Panc1 (cell line): ENCODE data around the gene ZKSCAN5. TPM values are rescaled to one million over a fixed set of nuclear protein-coding genes. Genes with fewer than 3 reads are reported as not detected.
"Not testable (repeated sequence)": the region's sequence is repeated elsewhere in the genome, so short reads cannot be mapped to it uniquely, and the experiment has no call there.

Experiments
- ATAC-seq: fragments of 200-7000 bp; cut with Tn5 transposase; 2 replicates; pipeline ENCODE4 v1.9.1; 2020; ENCODE audit warnings: mild to moderate bottlenecking, moderate library complexity
- BruUV-seq: library from RNA; stranded (reverse); fragments of 400-500 nt; replicated peaks from 2 replicates; lab custom pipeline; 2021; lab: Mats Ljungman, UMichigan
- CTCF ChIA-PET: fragments of 300-600 bp; sonication (Branson Sonifier 250); formaldehyde crosslinking; loops from one replicate; lab custom pipeline; 2022; ENCODE audit warnings: antibody characterized with exemption; lab: Charles Lee
- POLR2A ChIA-PET: fragments of 300-600 bp; sonication (Branson Sonifier 250); formaldehyde crosslinking; loops from one replicate; lab custom pipeline; 2022; ENCODE audit warnings: antibody characterized with exemption; lab: Charles Lee
- DNase-seq: peaks from one replicate; pipeline ENCODE4 v3.0.0-alpha.2; 2010; ENCODE audit warnings: low read depth, low spot score
- H3K27ac ChIP-seq: 2 replicates; pipeline ENCODE4 v1.5.1; 2011; ENCODE audit warnings: mild to moderate bottlenecking, low read length, inconsistent platforms
- H3K27me3 ChIP-seq: fragments of 200-500 bp; sonication (Bioruptor generic); 2 replicates; pipeline ENCODE4 v1.6.0; 2014; ENCODE audit warnings: low read length, inconsistent platforms; ENCODE audit not compliant: control insufficient read depth, insufficient read depth
- H3K36me3 ChIP-seq: fragments of 200-500 bp; sonication (Bioruptor generic); 2 replicates; pipeline ENCODE4 v1.5.1; 2014; ENCODE audit warnings: inconsistent platforms, mild to moderate bottlenecking, low read length, moderate library complexity; ENCODE audit not compliant: control insufficient read depth, insufficient read depth
- H3K4me1 ChIP-seq: 2 replicates; pipeline ENCODE4 v1.5.1; 2011; ENCODE audit warnings: inconsistent platforms, mild to moderate bottlenecking, low read length, moderate library complexity; ENCODE audit not compliant: control insufficient read depth, insufficient read depth
- H3K4me3 ChIP-seq, 2 experiments: 2 replicates each; pipeline ENCODE4 v1.5.1; 2011 to 2012; ENCODE audit warnings: low read depth in 2 of 2, low read length in 2 of 2, mild to moderate bottlenecking in 2 of 2, inconsistent platforms in 1 of 2, moderate library complexity in 1 of 2
- H3K9me3 ChIP-seq: fragments of 200-500 bp; sonication (Bioruptor generic); 2 replicates; pipeline ENCODE4 v1.5.1; 2014; ENCODE audit warnings: low read depth, mild to moderate bottlenecking, inconsistent platforms, low read length, moderate library complexity; ENCODE audit not compliant: control insufficient read depth, insufficient read depth
- CTCF ChIP-seq: fragments of 450-650 bp; IDR thresholded peaks from 2 replicates; pipeline ENCODE4 v1.5.1; 2017; ENCODE audit warnings: mild to moderate bottlenecking
- POLR2AphosphoS5 ChIP-seq: IDR thresholded peaks from 2 replicates; pipeline ENCODE4 v1.6.1; 2012; ENCODE audit warnings: mild to moderate bottlenecking, low read depth, low read length, moderate library complexity
- TCF7L2 ChIP-seq: IDR thresholded peaks from 2 replicates; pipeline ENCODE4 v1.6.1; 2011; ENCODE audit warnings: mild to moderate bottlenecking, low read depth, low read length, inconsistent platforms
- in situ Hi-C: cut with HindIII; loops from 2 replicates; pipeline ENCODE4 v1.10.0; 2016; ENCODE audit warnings: low sequenced_read_pairs, low pct_unique_long_range_greater_than_20kb
- intact Hi-C: fragments of 100-400 bp; cut with micrococcal nuclease; formaldehyde crosslinking; loops from one replicate; pipeline ENCODE4 v1.10.0; 2022; ENCODE audit not compliant: unreplicated experiment
- total RNA-seq: library from RNA; stranded (reverse); gene quantifications from one replicate; pipeline ENCODE4 v1.2.1, GENCODE V29; 2021; ENCODE audit not compliant: unreplicated experiment
- TF ChIP-seq, protein P1 (sequence below), 2 experiments: IDR thresholded peaks; 2 replicates each; pipeline ENCODE4 v1.6.1; 2011 to 2012; ENCODE audit warnings: low read depth in 2 of 2, control low read depth in 1 of 2, low read length in 1 of 2, mild to moderate bottlenecking in 1 of 2, moderate library complexity in 1 of 2; ENCODE audit not compliant: insufficient read depth in 1 of 2

ZKSCAN5 gene
- total RNA-seq, 1 experiment from 2014 or later, result 17.5 TPM

DNA sequence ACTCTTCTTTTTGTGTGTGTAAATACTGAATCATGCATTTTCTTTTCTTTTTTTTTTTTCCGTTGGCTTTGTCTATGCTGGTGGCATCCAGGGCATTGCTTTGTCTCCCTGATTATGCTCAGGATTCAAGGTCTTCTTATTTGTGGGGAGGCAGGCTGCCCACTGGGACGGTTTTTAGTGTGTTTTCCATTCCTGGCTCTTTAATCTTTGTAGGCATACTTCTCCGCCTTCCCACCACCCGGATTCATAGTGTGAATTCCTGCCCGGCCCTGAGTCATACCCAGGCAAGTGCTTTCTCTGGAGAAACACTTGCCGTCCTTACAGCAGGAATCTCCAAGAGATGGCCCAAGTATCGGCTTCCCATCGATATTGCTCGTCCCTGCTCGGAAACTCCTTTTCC lies 59.2 kb downstream of the ZKSCAN5 start:
- intact Hi-C loops (no loop called here), in situ Hi-C loops (no loop called here)
- Histone ChIP-seq H3K27me3 (no peaks in the 10 kb centered on the region), H3K27ac (peak overlapping the region; percentile 24; the same call in 1 of the 2 replicates), H3K9me3 (no peaks in the 10 kb centered on the region), H3K36me3 (peaks cover 37% of the 10 kb centered on the region), H3K4me1 (peaks cover 25% of the 10 kb centered on the region), H3K4me3 (no peak overlapping the region)
- POLR2A ChIA-PET, result no interaction called here
- CTCF ChIA-PET, result no interaction called here
- TF ChIP-seq TCF7L2 (no peak), CTCF (no peak)
- BruUV-seq, result no TSS peak
- ATAC-seq (no peak), DNase-seq (no peak)

GRCh38 chr7:99568770-99569169 lies 64.3 kb downstream of the ZKSCAN5 start:
- H3K36me3 ChIP-seq, result peaks cover 47% of the 10 kb centered on the region
- CTCF ChIA-PET, H3K9me3 ChIP-seq, DNase-seq, H3K27me3 ChIP-seq, H3K4me1 ChIP-seq, in situ Hi-C loops, intact Hi-C loops, BruUV-seq, ATAC-seq, H3K27ac ChIP-seq, H3K4me3 ChIP-seq, POLR2A ChIA-PET: not testable (repeated sequence)

DNA sequence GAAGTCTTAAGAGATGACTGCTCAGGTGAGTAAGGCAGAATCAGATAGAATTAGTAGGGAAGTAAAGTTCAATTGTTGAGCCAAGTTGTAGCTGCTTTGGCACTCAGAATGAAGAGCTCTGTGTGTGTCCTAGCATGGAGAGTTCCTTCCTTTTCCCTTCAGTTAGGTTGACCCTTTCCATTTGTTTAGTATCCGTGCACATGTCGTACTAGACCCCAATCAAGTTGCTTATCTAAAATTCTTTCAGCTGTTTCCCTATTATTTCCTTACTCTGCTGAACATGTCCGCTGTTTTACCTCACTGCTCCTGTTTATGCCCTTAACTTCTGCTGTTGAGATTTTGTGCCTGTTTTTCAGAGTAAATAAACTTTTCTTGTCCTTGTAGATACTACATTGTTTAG lies 67.3 kb downstream of the ZKSCAN5 start:
- in situ Hi-C loops (no loop called here), intact Hi-C loops (no loop called here)
- DNase-seq, result no peak
- POLR2A ChIA-PET, result no interaction called here
- CTCF ChIA-PET, result no interaction called here
- Histone ChIP-seq H3K4me3 (no peak overlapping the region), H3K27me3 (no peaks in the 10 kb centered on the region), H3K36me3 (peaks cover 31% of the 10 kb centered on the region), H3K9me3 (no peaks in the 10 kb centered on the region), H3K27ac (no peak overlapping the region), H3K4me1 (no peaks in the 10 kb centered on the region)
- TF ChIP-seq TCF7L2 (no peak), POLR2AphosphoS5 (no peak), CTCF (no peak)
- TF ChIP-seq, protein P1, sequence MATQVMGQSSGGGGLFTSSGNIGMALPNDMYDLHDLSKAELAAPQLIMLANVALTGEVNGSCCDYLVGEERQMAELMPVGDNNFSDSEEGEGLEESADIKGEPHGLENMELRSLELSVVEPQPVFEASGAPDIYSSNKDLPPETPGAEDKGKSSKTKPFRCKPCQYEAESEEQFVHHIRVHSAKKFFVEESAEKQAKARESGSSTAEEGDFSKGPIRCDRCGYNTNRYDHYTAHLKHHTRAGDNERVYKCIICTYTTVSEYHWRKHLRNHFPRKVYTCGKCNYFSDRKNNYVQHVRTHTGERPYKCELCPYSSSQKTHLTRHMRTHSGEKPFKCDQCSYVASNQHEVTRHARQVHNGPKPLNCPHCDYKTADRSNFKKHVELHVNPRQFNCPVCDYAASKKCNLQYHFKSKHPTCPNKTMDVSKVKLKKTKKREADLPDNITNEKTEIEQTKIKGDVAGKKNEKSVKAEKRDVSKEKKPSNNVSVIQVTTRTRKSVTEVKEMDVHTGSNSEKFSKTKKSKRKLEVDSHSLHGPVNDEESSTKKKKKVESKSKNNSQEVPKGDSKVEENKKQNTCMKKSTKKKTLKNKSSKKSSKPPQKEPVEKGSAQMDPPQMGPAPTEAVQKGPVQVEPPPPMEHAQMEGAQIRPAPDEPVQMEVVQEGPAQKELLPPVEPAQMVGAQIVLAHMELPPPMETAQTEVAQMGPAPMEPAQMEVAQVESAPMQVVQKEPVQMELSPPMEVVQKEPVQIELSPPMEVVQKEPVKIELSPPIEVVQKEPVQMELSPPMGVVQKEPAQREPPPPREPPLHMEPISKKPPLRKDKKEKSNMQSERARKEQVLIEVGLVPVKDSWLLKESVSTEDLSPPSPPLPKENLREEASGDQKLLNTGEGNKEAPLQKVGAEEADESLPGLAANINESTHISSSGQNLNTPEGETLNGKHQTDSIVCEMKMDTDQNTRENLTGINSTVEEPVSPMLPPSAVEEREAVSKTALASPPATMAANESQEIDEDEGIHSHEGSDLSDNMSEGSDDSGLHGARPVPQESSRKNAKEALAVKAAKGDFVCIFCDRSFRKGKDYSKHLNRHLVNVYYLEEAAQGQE (IDR thresholded peaks at IDR 0.05; ENCODE audit: insufficient read depth in 1 of 2, low read depth in 2 of 2, low read length in 1 of 2), result no peak
- ATAC-seq, result no peak
- BruUV-seq, result no TSS peak
